Neural cell (in vitro differentiated cells): ENCODE data around the gene HIVEP3. TPM values are rescaled to one million over a fixed set of nuclear protein-coding genes. Genes with fewer than 3 reads are reported as not detected.

ENCODE experiments used
- H2AFZ ChIP-seq: fragments of 200-600, 300-800 bp; sonication (generic), shearing (Covaris generic); 2 replicates; pipeline ENCODE4 v1.6.0; 2014; ENCODE audit warnings: low read depth, mild to moderate bottlenecking, antibody characterized with exemption, low read length, moderate library complexity
- H3F3A ChIP-seq: fragments of 200-600 bp; shearing (Covaris generic); 2 replicates; pipeline ENCODE4 v1.6.1; 2016; ENCODE audit warnings: mild to moderate bottlenecking, moderate library complexity, mixed read lengths, antibody characterized with exemption, low read length; ENCODE audit not compliant: insufficient read depth, poor library complexity, severe bottlenecking
- H3K27ac ChIP-seq: fragments of 200-600, 300-800 bp; sonication (generic), shearing (Covaris generic); 2 replicates; pipeline ENCODE4 v1.5.1; 2014; ENCODE audit warnings: mild to moderate bottlenecking, low read length, moderate library complexity
- H3K27me3 ChIP-seq: fragments of 300-800, 200-600 bp; sonication (generic), shearing (Covaris generic); 2 replicates; pipeline ENCODE4 v1.6.0; 2014; ENCODE audit warnings: mild to moderate bottlenecking, low read depth, low read length, moderate library complexity; ENCODE audit not compliant: insufficient read depth
- H3K36me3 ChIP-seq: fragments of 300-800, 200-600 bp; sonication (generic), shearing (Covaris generic); 2 replicates; pipeline ENCODE4 v1.5.1; 2014; ENCODE audit warnings: mild to moderate bottlenecking, antibody characterized with exemption, low read length, moderate library complexity; ENCODE audit not compliant: insufficient read depth
- H3K4me2 ChIP-seq: fragments of 300-800, 200-600 bp; sonication (generic), shearing (Covaris generic); 2 replicates; pipeline ENCODE4 v1.6.0; 2014; ENCODE audit warnings: mild to moderate bottlenecking, low read length
- H3K4me3 ChIP-seq: fragments of 300-800, 200-600 bp; sonication (generic), shearing (Covaris generic); 2 replicates; pipeline ENCODE4 v1.5.1; 2014; ENCODE audit warnings: mild to moderate bottlenecking, low read length, moderate library complexity
- H3K79me2 ChIP-seq: fragments of 200-600 bp; shearing (Covaris generic); replicated peaks from 2 replicates; pipeline ENCODE4 v1.6.0; 2014; ENCODE audit warnings: mild to moderate bottlenecking, low read length, moderate library complexity; ENCODE audit not compliant: insufficient read depth
- H3K9ac ChIP-seq: fragments of 300-800, 200-600 bp; sonication (generic), shearing (Covaris generic); 2 replicates; pipeline ENCODE4 v1.6.1; 2016; ENCODE audit warnings: mild to moderate bottlenecking, low read length, mixed read lengths
- H3K9me2 ChIP-seq: fragments of 200-600 bp; shearing (Covaris generic); 2 replicates; pipeline ENCODE4 v1.6.1; 2016; ENCODE audit warnings: mild to moderate bottlenecking, low read length, mixed read lengths; ENCODE audit not compliant: insufficient read depth
- H3K9me3 ChIP-seq: fragments of 200-600, 300-800 bp; sonication (generic), shearing (Covaris generic); 2 replicates; pipeline ENCODE4 v1.6.1; 2016; ENCODE audit warnings: mild to moderate bottlenecking, mixed run types, low read length, moderate library complexity, mixed read lengths
- H4K20me1 ChIP-seq: fragments of 200-600 bp; shearing (Covaris generic); 2 replicates; pipeline ENCODE4 v1.6.1; 2016; ENCODE audit warnings: mild to moderate bottlenecking, mixed run types; ENCODE audit not compliant: insufficient read depth
- EP300 ChIP-seq: fragments of 450-650 bp; conservative IDR thresholded peaks from 2 replicates; pipeline ENCODE4 v1.6.1; 2014; ENCODE audit warnings: antibody characterized with exemption, mild to moderate bottlenecking, moderate library complexity; ENCODE audit not compliant: poor library complexity, severe bottlenecking
- EZH2 ChIP-seq: fragments of 200-600, 300-800 bp; shearing (Covaris generic), sonication (generic); IDR thresholded peaks from 2 replicates; pipeline ENCODE4 v1.6.1; 2014; ENCODE audit warnings: antibody characterized with exemption, low read length, borderline replicate concordance, mild to moderate bottlenecking; ENCODE audit not compliant: insufficient read depth, poor library complexity, severe bottlenecking
- MXI1 ChIP-seq: fragments of 450-650 bp; conservative IDR thresholded peaks from 2 replicates; pipeline ENCODE4 v1.6.1; 2014; ENCODE audit warnings: antibody characterized with exemption, mild to moderate bottlenecking; ENCODE audit not compliant: poor library complexity, severe bottlenecking
- POLR2AphosphoS5 ChIP-seq: IDR thresholded peaks from 2 replicates; pipeline ENCODE4 v1.6.1; 2012
- RAD21 ChIP-seq: fragments of 450-650 bp; conservative IDR thresholded peaks from 2 replicates; pipeline ENCODE4 v1.6.1; 2014; ENCODE audit warnings: antibody characterized with exemption, mild to moderate bottlenecking, moderate library complexity
- SMC3 ChIP-seq: fragments of 450-650 bp; conservative IDR thresholded peaks from 2 replicates; pipeline ENCODE4 v1.6.1; 2014; ENCODE audit warnings: antibody characterized with exemption, mild to moderate bottlenecking, moderate library complexity; ENCODE audit not compliant: poor library complexity
- TAF1 ChIP-seq: IDR thresholded peaks from 2 replicates; pipeline ENCODE4 v1.6.1; 2012; ENCODE audit warnings: low read depth
- polyA plus RNA-seq: library from polyadenylated mRNA; depleted of rRNA; stranded (reverse); fragments of >200 nt; gene quantifications from 2 replicates; pipeline ENCODE4 v1.2.3, GENCODE V29; 2014
- TF ChIP-seq, protein P1 (sequence below): fragments of 450-650 bp; IDR thresholded peaks from 2 replicates; pipeline ENCODE4 v1.5.1; 2014; ENCODE audit warnings: antibody characterized with exemption, mild to moderate bottlenecking, moderate library complexity; ENCODE audit not compliant: poor library complexity, severe bottlenecking
- TF ChIP-seq, protein P2 (sequence below): IDR thresholded peaks from 2 replicates; pipeline ENCODE4 v1.6.1; 2012; ENCODE audit warnings: borderline replicate concordance

The HIVEP3 gene
- polyA plus RNA-seq, 1 donor from 2014 or later, result 2.6 TPM

DNA sequence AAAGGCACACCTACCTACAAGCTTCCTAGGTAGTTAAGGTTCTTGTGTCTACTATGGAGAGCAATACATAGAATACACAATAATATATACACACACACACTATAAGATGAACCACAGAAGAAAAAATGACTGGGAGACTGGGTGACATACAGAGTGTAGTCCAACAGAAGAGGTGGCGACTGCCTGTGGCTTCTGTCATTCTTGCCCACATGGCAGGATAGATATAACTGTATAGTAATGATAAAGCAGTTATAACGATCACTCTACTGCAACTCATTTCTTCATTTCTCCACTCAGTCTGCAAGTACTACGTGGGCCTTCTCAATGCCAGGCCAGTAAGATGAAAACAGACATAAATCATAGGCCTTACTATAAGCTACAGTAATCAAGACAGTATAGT is 320.4 kb downstream of the HIVEP3 start:
- no peak overlapping the region for H3K4me2 ChIP-seq
- no peaks in the 10 kb centered on the region for H3K36me3 ChIP-seq
- no peaks in the 10 kb centered on the region for H3K79me2 ChIP-seq

DNA sequence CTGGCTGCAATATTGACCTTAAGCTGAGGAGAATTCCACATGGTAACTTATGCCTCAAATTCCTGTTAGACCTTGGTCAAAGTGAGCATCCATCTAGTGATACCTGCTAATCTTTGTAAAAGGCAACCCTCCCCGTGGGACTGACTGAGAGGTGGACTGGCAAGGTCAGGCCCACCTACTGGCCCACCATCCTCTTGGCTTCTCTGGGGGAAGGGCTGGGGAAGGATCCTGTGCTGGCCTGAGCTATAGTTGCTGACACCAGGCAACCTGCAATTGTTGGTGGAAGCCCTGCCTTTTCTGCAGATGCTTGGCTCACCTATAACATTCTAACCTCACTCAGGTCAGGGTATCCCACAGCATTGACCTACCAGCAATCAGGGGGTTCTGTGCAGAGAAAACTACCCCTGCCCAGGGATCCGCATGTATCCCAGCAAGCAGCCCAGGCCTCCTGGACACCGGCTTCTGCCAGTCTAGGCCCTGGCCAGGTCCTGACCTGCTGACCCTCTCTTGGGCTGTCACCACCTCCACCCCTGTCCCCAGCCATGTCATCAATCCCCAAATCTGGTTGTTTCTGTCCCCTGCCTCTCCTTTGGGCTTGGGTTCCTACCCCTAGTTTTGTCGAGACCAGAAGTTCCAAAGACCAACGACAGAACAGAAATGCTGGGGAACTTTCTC is 326.1 kb downstream of the HIVEP3 start:
- Histone ChIP-seq H3K36me3 (no peaks in the 10 kb centered on the region), H3F3A (no peaks in the 10 kb centered on the region), H3K4me2 (no peak overlapping the region), H3K27ac (no peak overlapping the region), H3K9me3 (no peaks in the 10 kb centered on the region), H3K4me3 (no peak overlapping the region), H3K9me2 (no peaks in the 10 kb centered on the region), H2AFZ (no peak overlapping the region), H4K20me1 (no peaks in the 10 kb centered on the region), H3K79me2 (no peaks in the 10 kb centered on the region), H3K27me3 (no peaks in the 10 kb centered on the region), H3K9ac (no peak overlapping the region)
- TF ChIP-seq, protein P1, sequence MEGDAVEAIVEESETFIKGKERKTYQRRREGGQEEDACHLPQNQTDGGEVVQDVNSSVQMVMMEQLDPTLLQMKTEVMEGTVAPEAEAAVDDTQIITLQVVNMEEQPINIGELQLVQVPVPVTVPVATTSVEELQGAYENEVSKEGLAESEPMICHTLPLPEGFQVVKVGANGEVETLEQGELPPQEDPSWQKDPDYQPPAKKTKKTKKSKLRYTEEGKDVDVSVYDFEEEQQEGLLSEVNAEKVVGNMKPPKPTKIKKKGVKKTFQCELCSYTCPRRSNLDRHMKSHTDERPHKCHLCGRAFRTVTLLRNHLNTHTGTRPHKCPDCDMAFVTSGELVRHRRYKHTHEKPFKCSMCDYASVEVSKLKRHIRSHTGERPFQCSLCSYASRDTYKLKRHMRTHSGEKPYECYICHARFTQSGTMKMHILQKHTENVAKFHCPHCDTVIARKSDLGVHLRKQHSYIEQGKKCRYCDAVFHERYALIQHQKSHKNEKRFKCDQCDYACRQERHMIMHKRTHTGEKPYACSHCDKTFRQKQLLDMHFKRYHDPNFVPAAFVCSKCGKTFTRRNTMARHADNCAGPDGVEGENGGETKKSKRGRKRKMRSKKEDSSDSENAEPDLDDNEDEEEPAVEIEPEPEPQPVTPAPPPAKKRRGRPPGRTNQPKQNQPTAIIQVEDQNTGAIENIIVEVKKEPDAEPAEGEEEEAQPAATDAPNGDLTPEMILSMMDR, result no peak
- TF ChIP-seq MXI1 (no peak), POLR2AphosphoS5 (no peak), EP300 (no peak), SMC3 (no peak), TAF1 (no peak)
- TF ChIP-seq, protein P2, sequence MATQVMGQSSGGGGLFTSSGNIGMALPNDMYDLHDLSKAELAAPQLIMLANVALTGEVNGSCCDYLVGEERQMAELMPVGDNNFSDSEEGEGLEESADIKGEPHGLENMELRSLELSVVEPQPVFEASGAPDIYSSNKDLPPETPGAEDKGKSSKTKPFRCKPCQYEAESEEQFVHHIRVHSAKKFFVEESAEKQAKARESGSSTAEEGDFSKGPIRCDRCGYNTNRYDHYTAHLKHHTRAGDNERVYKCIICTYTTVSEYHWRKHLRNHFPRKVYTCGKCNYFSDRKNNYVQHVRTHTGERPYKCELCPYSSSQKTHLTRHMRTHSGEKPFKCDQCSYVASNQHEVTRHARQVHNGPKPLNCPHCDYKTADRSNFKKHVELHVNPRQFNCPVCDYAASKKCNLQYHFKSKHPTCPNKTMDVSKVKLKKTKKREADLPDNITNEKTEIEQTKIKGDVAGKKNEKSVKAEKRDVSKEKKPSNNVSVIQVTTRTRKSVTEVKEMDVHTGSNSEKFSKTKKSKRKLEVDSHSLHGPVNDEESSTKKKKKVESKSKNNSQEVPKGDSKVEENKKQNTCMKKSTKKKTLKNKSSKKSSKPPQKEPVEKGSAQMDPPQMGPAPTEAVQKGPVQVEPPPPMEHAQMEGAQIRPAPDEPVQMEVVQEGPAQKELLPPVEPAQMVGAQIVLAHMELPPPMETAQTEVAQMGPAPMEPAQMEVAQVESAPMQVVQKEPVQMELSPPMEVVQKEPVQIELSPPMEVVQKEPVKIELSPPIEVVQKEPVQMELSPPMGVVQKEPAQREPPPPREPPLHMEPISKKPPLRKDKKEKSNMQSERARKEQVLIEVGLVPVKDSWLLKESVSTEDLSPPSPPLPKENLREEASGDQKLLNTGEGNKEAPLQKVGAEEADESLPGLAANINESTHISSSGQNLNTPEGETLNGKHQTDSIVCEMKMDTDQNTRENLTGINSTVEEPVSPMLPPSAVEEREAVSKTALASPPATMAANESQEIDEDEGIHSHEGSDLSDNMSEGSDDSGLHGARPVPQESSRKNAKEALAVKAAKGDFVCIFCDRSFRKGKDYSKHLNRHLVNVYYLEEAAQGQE, result no peak

More for the DNA sequence above, 320.4 kb downstream of the HIVEP3 start:
- Histone ChIP-seq H3F3A (no peaks in the 10 kb centered on the region), H2AFZ (no peak overlapping the region), H3K27me3 (no peaks in the 10 kb centered on the region), H3K9ac (no peak overlapping the region), H3K9me3 (no peaks in the 10 kb centered on the region), H3K9me2 (no peaks in the 10 kb centered on the region), H3K27ac (no peak overlapping the region), H3K4me3 (no peak overlapping the region), H4K20me1 (no peaks in the 10 kb centered on the region)
- TF ChIP-seq MXI1, result no peak

DNA sequence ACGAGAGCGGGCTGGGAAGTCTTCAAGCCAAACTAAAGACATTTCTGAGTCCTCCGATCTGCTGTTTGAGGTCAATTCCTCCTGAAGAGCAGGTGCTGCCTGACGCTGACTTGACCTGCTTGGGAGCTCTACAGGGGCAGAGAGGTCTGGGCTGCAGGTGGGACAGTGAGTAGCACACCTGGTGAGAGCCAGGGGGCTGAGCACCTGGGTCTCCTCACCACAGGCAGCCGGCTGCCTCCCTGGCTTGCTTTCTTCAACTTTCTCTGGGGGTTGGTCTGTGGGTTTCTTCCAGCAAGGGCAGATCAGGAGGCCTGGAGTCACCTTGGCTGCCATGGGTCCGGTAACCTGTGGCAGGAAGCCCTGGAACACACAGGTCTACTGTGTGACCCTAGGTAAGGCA is 326.8 kb downstream of the HIVEP3 start:
- no peaks in the 10 kb centered on the region for H3K9me3 ChIP-seq
- no peaks in the 10 kb centered on the region for H3K36me3 ChIP-seq
- no peak overlapping the region for H3K4me3 ChIP-seq
- H3K9ac ChIP-seq, result no peak overlapping the region
- no peaks in the 10 kb centered on the region for H3K79me2 ChIP-seq
- no peak overlapping the region for H2AFZ ChIP-seq
- H3F3A ChIP-seq, result no peaks in the 10 kb centered on the region
- no peaks in the 10 kb centered on the region for H4K20me1 ChIP-seq
- H3K9me2 ChIP-seq, result no peaks in the 10 kb centered on the region
- TF ChIP-seq, protein P1, result no peak
- TF ChIP-seq EZH2 (no peak), TAF1 (no peak), RAD21 (no peak), POLR2AphosphoS5 (no peak), MXI1 (no peak), SMC3 (no peak), EP300 (no peak)
- TF ChIP-seq, protein P2, result no peak
- no peak overlapping the region for H3K4me2 ChIP-seq
- no peaks in the 10 kb centered on the region for H3K27me3 ChIP-seq
- no peak overlapping the region for H3K27ac ChIP-seq
